Activated naive CD8-positive, alpha-beta T cell (primary cell): ENCODE results near the gene COA8.
"Not testable (repeated sequence)": the region's sequence is repeated elsewhere in the genome, so short reads cannot be mapped to it uniquely, and the experiment has no call there.

Source experiments
- H3K27ac Mint-ChIP-seq: one replicate; pipeline ENCODE4 v1.8.0; 2021; ENCODE audit warnings: mixed read lengths
- H3K27me3 Mint-ChIP-seq: one replicate; pipeline ENCODE4 v1.8.0; 2021; ENCODE audit warnings: mixed read lengths
- H3K36me3 Mint-ChIP-seq: one replicate; pipeline ENCODE4 v1.8.0; 2021; ENCODE audit warnings: mixed read lengths
- H3K4me1 Mint-ChIP-seq: one replicate; pipeline ENCODE4 v1.8.0; 2021; ENCODE audit warnings: low read depth, mixed read lengths
- H3K4me3 Mint-ChIP-seq: one replicate; pipeline ENCODE4 v1.8.0; 2021; ENCODE audit warnings: mild to moderate bottlenecking, mixed read lengths
- H3K9me3 Mint-ChIP-seq: one replicate; pipeline ENCODE4 v1.8.0; 2021; ENCODE audit warnings: low read depth, mixed read lengths

COA8 gene

DNA sequence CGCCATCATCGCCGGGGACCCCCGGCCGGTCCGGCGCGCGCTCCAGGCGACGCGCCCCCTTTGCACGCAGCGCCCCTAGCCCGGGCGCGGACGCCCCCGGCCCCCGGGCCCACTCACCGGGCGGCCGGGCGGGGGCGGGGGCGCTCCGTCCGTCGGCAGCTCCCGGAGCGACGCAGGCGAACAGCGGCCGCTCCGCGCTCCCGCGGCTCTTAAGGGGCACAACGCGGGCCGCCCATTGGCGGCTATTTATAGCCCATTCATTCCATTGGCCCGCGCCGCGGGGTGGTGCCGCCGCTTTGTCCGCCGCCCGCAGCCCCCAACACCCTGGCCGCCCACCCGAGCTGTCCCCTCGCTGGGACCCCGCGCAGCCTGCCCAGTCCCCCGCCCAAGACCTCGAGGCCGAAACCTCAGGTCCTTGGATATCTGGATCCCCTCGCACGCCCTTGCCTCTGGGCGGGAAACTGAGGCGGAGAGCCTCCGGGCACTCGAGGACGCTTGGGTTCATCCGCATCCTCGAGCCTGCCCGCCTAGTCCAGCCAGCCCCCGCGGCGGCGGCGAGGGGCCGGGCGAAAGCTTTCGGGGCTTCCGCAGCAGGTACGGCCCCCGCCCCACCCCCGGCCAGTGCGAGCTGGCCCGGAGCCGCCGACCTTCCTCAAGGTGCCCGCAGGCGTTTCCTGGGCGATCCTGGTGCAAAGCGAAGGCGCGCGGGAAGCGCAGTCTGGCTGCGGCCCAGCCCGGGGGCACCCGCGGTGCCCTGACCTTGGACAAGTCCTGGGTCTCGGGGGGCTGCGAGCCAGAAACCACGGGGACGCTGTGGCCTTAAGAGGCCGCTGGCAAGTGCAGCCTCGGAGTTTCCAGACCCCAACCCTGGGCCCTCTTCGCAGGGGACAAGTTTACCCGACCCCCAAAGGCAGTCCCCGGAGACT, 39.8 kb upstream of the COA8 start, which contains the start of gene CKB:
TSS of gene CKB (minus strand) at position 182 of the 926 bp plus-strand sequence. CDS start 337 bp downstream, outside the sequence.
- Mint-ChIP-seq H3K27me3 (no peaks in the 10 kb centered on the region), H3K27ac (no peak within 1 kb of the TSS), H3K4me3 (peak within 1 kb of the TSS; percentile 64), H3K9me3 (no peaks in the 10 kb centered on the region), H3K4me1 (peaks cover 16% of the 10 kb centered on the region), H3K36me3 (no peaks in the 10 kb centered on the region)

GRCh38 chr14:103523575-103523954, 39.2 kb upstream of the COA8 start:
- Mint-ChIP-seq H3K4me1 (peaks cover 20% of the 10 kb centered on the region), H3K27ac (no peak overlapping the region), H3K4me3 (peak overlapping the region; percentile 64), H3K36me3 (no peaks in the 10 kb centered on the region), H3K9me3 (no peaks in the 10 kb centered on the region), H3K27me3 (no peaks in the 10 kb centered on the region)

- Mint-ChIP-seq H3K9me3 (no peaks in the 10 kb centered on the region), H3K4me1 (peaks cover 18% of the 10 kb centered on the region), H3K27me3 (no peaks in the 10 kb centered on the region), H3K36me3 (no peaks in the 10 kb centered on the region), H3K27ac (no peak overlapping the region), H3K4me3 (no peak overlapping the region)
Measured at GRCh38 chr14:103524002-103524935, 38.5 kb upstream of the COA8 start.

- H3K27ac Mint-ChIP-seq, H3K4me3 Mint-ChIP-seq, H3K9me3 Mint-ChIP-seq, H3K36me3 Mint-ChIP-seq, H3K27me3 Mint-ChIP-seq: not testable (repeated sequence)
- H3K4me1 Mint-ChIP-seq, result peaks cover 23% of the 10 kb centered on the region
Measured at GRCh38 chr14:103525430-103526246, 37.1 kb upstream of the COA8 start.

- Mint-ChIP-seq H3K27me3 (no peaks in the 10 kb centered on the region), H3K9me3 (no peaks in the 10 kb centered on the region), H3K4me1 (peaks cover 28% of the 10 kb centered on the region), H3K27ac (no peak overlapping the region), H3K4me3 (no peak overlapping the region), H3K36me3 (no peaks in the 10 kb centered on the region)
Measured at GRCh38 chr14:103526247-103526913, 36.4 kb upstream of the COA8 start.

DNA sequence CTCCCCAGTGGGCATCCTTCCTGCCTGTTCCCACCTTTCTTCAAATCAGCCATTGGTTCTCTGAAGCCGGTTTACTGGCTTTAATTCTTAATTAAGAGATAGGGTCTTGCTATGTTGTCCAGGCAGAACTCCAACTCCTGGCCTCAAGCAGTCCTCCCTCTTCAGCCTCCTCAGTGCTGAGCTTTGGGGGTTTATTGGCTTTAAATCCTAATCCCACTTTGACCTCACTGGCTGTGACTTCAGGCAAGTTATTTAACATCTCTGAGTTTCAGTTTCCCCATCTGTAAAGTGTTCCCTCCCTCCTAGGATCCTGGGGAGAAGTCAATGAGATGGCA, 35.9 kb upstream of the COA8 start:
- peaks cover 31% of the 10 kb centered on the region for H3K4me1 Mint-ChIP-seq
- H3K4me3 Mint-ChIP-seq, result peak overlapping the region; percentile 79

GRCh38 chr14:103527408-103528145, 35.2 kb upstream of the COA8 start:
- H3K9me3 Mint-ChIP-seq, result no peaks in the 10 kb centered on the region
- H3K36me3 Mint-ChIP-seq, result no peaks in the 10 kb centered on the region
- peak overlapping the region; percentile 72 for H3K27ac Mint-ChIP-seq
- H3K4me1 Mint-ChIP-seq, result peaks cover 31% of the 10 kb centered on the region
- H3K27me3 Mint-ChIP-seq, result no peaks in the 10 kb centered on the region
- H3K4me3 Mint-ChIP-seq, result peak overlapping the region; percentile 94

More for the DNA sequence above, 35.9 kb upstream of the COA8 start:
- H3K36me3 Mint-ChIP-seq, result no peaks in the 10 kb centered on the region
- no peaks in the 10 kb centered on the region for H3K9me3 Mint-ChIP-seq
- no peaks in the 10 kb centered on the region for H3K27me3 Mint-ChIP-seq
- peak overlapping the region; percentile 72 for H3K27ac Mint-ChIP-seq

- H3K4me3 Mint-ChIP-seq, result peak overlapping the region; percentile 94
- no peaks in the 10 kb centered on the region for H3K9me3 Mint-ChIP-seq
- H3K36me3 Mint-ChIP-seq, result no peaks in the 10 kb centered on the region
- peak overlapping the region; percentile 58 for H3K27ac Mint-ChIP-seq
- H3K27me3 Mint-ChIP-seq, result no peaks in the 10 kb centered on the region
- H3K4me1 Mint-ChIP-seq, result peaks cover 31% of the 10 kb centered on the region
Measured at GRCh38 chr14:103528146-103528586, 34.6 kb upstream of the COA8 start.

GRCh38 chr14:103528587-103529382, 34.0 kb upstream of the COA8 start, which contains the start of gene TRMT61A:
TSS of gene TRMT61A (plus strand) at chr14:103529196. CDS start at chr14:103529979, 783 bp downstream.
- peak within 1 kb of the TSS; percentile 96 for H3K27ac Mint-ChIP-seq
- no peaks in the 10 kb centered on the region for H3K27me3 Mint-ChIP-seq
- peaks cover 31% of the 10 kb centered on the region for H3K4me1 Mint-ChIP-seq
- H3K9me3 Mint-ChIP-seq, result no peaks in the 10 kb centered on the region
- H3K36me3 Mint-ChIP-seq, result no peaks in the 10 kb centered on the region
- H3K4me3 Mint-ChIP-seq, result peak within 1 kb of the TSS; percentile 94

GRCh38 chr14:103529383-103530365, 33.1 kb upstream of the COA8 start:
- Mint-ChIP-seq H3K27ac (peak overlapping the region; percentile 96), H3K9me3 (no peaks in the 10 kb centered on the region), H3K27me3 (no peaks in the 10 kb centered on the region), H3K4me3 (peak overlapping the region; percentile 94), H3K4me1 (peaks cover 31% of the 10 kb centered on the region), H3K36me3 (no peaks in the 10 kb centered on the region)

- Mint-ChIP-seq H3K9me3 (no peaks in the 10 kb centered on the region), H3K4me3 (peak overlapping the region; percentile 94), H3K27me3 (no peaks in the 10 kb centered on the region), H3K36me3 (no peaks in the 10 kb centered on the region), H3K27ac (peak overlapping the region; percentile 58), H3K4me1 (peaks cover 31% of the 10 kb centered on the region)
Measured at GRCh38 chr14:103530390-103530789, 32.4 kb upstream of the COA8 start.

DNA sequence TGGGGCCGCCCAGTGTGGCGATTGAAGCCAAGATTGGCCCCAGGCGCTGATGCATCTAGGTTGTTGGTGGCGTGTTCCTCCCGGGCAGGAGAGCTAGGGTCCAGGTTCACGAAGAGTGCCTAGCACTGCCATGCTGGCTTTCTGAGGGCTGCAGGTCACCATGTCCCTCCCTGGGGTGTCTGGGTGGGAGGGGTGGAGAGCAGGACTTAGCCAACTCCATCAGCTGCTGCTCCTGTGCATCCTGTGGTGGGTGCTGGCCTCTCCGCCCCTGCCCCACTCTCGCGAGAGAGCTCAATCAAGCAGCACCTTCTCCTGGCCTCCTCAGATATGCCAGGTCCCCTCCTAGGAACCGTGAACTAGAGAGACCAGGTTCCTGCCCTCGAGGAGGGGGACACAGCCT, 31.9 kb upstream of the COA8 start:
- peak overlapping the region; percentile 94 for H3K4me3 Mint-ChIP-seq
- H3K9me3 Mint-ChIP-seq, result no peaks in the 10 kb centered on the region
- H3K36me3 Mint-ChIP-seq, result no peaks in the 10 kb centered on the region
- no peaks in the 10 kb centered on the region for H3K27me3 Mint-ChIP-seq
- H3K4me1 Mint-ChIP-seq, result peaks cover 31% of the 10 kb centered on the region
- H3K27ac Mint-ChIP-seq, result peak overlapping the region; percentile 58
